ENCODE results near the gene ITGA6. TPM values are rescaled to one million over a fixed set of nuclear protein-coding genes. Genes with fewer than 3 reads are reported as not detected.
A peak's percentile ranks its signal among the peaks of the same experiment; 100 is the strongest.

The ITGA6 gene
- total RNA-seq, 2 donors from 2014 or later, result 7.0 to 8.6 TPM

DNA sequence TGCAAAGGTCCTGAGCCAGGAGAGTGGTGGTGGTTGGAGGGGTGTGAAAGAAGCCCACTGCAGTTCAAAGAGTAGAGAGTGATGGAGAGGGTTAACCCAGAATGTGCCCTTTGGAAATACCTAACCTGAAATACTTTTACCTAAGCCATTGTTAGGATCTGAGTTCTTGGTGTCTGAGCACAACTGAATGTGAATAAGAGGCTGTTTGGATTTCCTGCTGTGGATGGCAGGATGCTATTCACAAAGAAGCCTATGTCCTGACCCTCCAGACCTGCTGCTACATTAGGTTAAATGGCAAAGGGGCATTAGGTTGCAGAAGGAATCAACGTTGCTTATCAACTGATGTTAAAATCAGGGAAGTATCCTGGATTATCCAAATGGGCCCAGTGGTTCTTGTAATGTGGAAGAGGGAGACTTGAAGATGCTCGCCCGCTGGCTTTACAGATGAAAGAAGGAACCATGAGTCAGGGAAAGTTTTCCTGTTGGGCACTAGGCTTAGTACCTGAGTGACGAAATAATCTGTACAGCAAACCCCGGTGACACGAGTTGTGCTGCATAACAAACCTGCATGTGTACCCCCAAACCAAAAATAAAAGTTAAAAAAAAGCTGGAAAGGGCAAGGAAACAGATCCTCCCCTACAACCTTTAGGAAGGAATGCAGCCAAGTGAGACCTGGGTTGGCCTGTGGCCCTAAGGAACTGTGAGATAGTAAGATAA lies 27.2 kb downstream of the ITGA6 start:
- Mint-ChIP-seq H3K4me3 (peak overlapping the region; percentile 9 to 11), H3K36me3 (ENCODE audit: insufficient read depth in 2 of 2) (no peaks in the 10 kb centered on the region), H3K4me1 (ENCODE audit: low read depth) (peaks cover 81% of the 10 kb centered on the region), H3K9me3 (no peaks in the 10 kb centered on the region), H3K27ac (no peak overlapping the region), H3K27me3 (ENCODE audit: low read depth) (no peaks in the 10 kb centered on the region)
- ATAC-seq (replicated peaks in 1 of 2) (no peak), DNase-seq (no peak)

- Mint-ChIP-seq H3K27ac (no peak overlapping the region), H3K27me3 (ENCODE audit: low read depth) (no peaks in the 10 kb centered on the region), H3K9me3 (no peaks in the 10 kb centered on the region), H3K4me3 (no peak overlapping the region), H3K36me3 (ENCODE audit: insufficient read depth in 2 of 2) (no peaks in the 10 kb centered on the region), H3K4me1 (ENCODE audit: low read depth) (peaks cover 81% of the 10 kb centered on the region)
- no peak for DNase-seq
- ATAC-seq (replicated peaks in 1 of 2), result peak; percentile 43 to 49
Measured at GRCh38 chr2:172455121-172455515, 27.7 kb downstream of the ITGA6 start.

- Mint-ChIP-seq H3K27me3 (ENCODE audit: low read depth) (no peaks in the 10 kb centered on the region), H3K4me3 (no peak overlapping the region), H3K9me3 (no peaks in the 10 kb centered on the region), H3K36me3 (ENCODE audit: insufficient read depth in 2 of 2) (no peaks in the 10 kb centered on the region), H3K4me1 (ENCODE audit: low read depth) (peaks cover 86% of the 10 kb centered on the region), H3K27ac (peak overlapping the region; percentile 55)
- DNase-seq (no peak), ATAC-seq (replicated peaks in 1 of 2) (no peak)
Measured at GRCh38 chr2:172456002-172456401, 28.6 kb downstream of the ITGA6 start.

- peak overlapping the region; percentile 66 for H3K27ac Mint-ChIP-seq
- no peak overlapping the region for H3K4me3 Mint-ChIP-seq
- no peaks in the 10 kb centered on the region for H3K36me3 Mint-ChIP-seq (ENCODE audit: insufficient read depth in 2 of 2)
- DNase-seq, result no peak
- no peaks in the 10 kb centered on the region for H3K27me3 Mint-ChIP-seq (ENCODE audit: low read depth)
- no peak for ATAC-seq (replicated peaks in 1 of 2)
- H3K4me1 Mint-ChIP-seq (ENCODE audit: low read depth), result peaks cover 88% of the 10 kb centered on the region
- no peaks in the 10 kb centered on the region for H3K9me3 Mint-ChIP-seq
Measured at GRCh38 chr2:172457536-172457935, 30.1 kb downstream of the ITGA6 start.

- no peaks in the 10 kb centered on the region for H3K27me3 Mint-ChIP-seq (ENCODE audit: low read depth)
- DNase-seq (no peak), ATAC-seq (replicated peaks in 1 of 2) (no peak)
- no peaks in the 10 kb centered on the region for H3K36me3 Mint-ChIP-seq (ENCODE audit: insufficient read depth in 2 of 2)
- no peak overlapping the region for H3K27ac Mint-ChIP-seq
- peaks cover 88% of the 10 kb centered on the region for H3K4me1 Mint-ChIP-seq (ENCODE audit: low read depth)
- H3K9me3 Mint-ChIP-seq, result no peaks in the 10 kb centered on the region
- H3K4me3 Mint-ChIP-seq, result no peak overlapping the region
Measured at GRCh38 chr2:172458561-172459124, 31.3 kb downstream of the ITGA6 start.

GRCh38 chr2:172460780-172461201 lies 33.4 kb downstream of the ITGA6 start:
- ATAC-seq (replicated peaks in 1 of 2) (no peak), DNase-seq (no peak)
- peaks cover 88% of the 10 kb centered on the region for H3K4me1 Mint-ChIP-seq (ENCODE audit: low read depth)
- no peaks in the 10 kb centered on the region for H3K9me3 Mint-ChIP-seq
- no peaks in the 10 kb centered on the region for H3K27me3 Mint-ChIP-seq (ENCODE audit: low read depth)
- no peak overlapping the region for H3K27ac Mint-ChIP-seq
- H3K36me3 Mint-ChIP-seq (ENCODE audit: insufficient read depth in 2 of 2), result no peaks in the 10 kb centered on the region
- H3K4me3 Mint-ChIP-seq, result no peak overlapping the region

GRCh38 chr2:172461591-172462372 lies 34.4 kb downstream of the ITGA6 start:
- ATAC-seq (replicated peaks in 1 of 2) (peak; percentile 67 to 68), DNase-seq (peak; percentile 79 to 83)
- Mint-ChIP-seq H3K4me1 (ENCODE audit: low read depth) (peaks cover 89% of the 10 kb centered on the region), H3K9me3 (no peaks in the 10 kb centered on the region), H3K27ac (no peak overlapping the region), H3K4me3 (peak overlapping the region; percentile 62 to 64), H3K36me3 (ENCODE audit: insufficient read depth in 2 of 2) (no peaks in the 10 kb centered on the region), H3K27me3 (ENCODE audit: low read depth) (no peaks in the 10 kb centered on the region)

- Mint-ChIP-seq H3K4me3 (peak overlapping the region; percentile 62 to 64), H3K27ac (no peak overlapping the region), H3K36me3 (ENCODE audit: insufficient read depth in 2 of 2) (no peaks in the 10 kb centered on the region), H3K4me1 (ENCODE audit: low read depth) (peaks cover 94% of the 10 kb centered on the region), H3K27me3 (ENCODE audit: low read depth) (no peaks in the 10 kb centered on the region), H3K9me3 (no peaks in the 10 kb centered on the region)
- peak; percentile 8 to 34 for ATAC-seq (replicated peaks in 1 of 2)
- peak in 1 of 2 donors; percentile 13 for DNase-seq
Measured at GRCh38 chr2:172462373-172462848, 35.0 kb downstream of the ITGA6 start.

DNA sequence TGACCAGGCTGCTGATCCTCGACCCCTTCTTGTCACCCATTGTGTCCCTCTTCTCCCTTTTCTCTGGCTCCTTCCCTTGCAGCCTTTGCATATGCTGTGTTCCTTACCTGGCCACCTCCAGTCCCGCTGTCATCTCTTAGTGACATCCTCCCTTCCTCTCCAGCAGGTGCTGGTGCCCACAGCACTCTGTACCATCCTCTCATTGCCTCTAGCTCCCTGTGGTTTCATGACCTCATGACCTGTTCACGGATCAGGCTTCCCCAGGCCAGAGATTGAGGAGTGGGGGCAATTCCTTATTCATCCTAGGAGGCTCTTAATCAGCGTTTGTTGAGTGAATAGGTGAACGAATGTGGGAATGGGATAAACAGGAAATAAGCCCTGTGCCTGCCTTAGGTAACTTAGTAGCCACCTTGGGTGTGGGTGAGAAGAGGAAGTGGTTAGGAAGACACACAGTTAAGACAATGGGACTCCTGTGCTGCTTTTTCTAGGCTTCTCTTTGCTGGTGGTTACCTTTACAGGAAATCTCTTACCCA lies 35.5 kb downstream of the ITGA6 start:
- H3K4me1 Mint-ChIP-seq (ENCODE audit: low read depth), result peaks cover 91% of the 10 kb centered on the region
- no peaks in the 10 kb centered on the region for H3K9me3 Mint-ChIP-seq
- no peaks in the 10 kb centered on the region for H3K36me3 Mint-ChIP-seq (ENCODE audit: insufficient read depth in 2 of 2)
- ATAC-seq (replicated peaks in 1 of 2) (peak; percentile 63 to 64), DNase-seq (peak; percentile 34 to 38)
- peak overlapping the region; percentile 38 to 62 for H3K4me3 Mint-ChIP-seq
- peak overlapping the region; percentile 85 for H3K27ac Mint-ChIP-seq
- H3K27me3 Mint-ChIP-seq (ENCODE audit: low read depth), result no peaks in the 10 kb centered on the region

- Mint-ChIP-seq H3K9me3 (no peaks in the 10 kb centered on the region), H3K4me3 (peak overlapping the region in 1 of 2 donors; percentile 46), H3K27ac (peak overlapping the region; percentile 90), H3K27me3 (ENCODE audit: low read depth) (no peaks in the 10 kb centered on the region), H3K36me3 (ENCODE audit: insufficient read depth in 2 of 2) (no peaks in the 10 kb centered on the region), H3K4me1 (ENCODE audit: low read depth) (peaks cover 75% of the 10 kb centered on the region)
- DNase-seq (no peak), ATAC-seq (replicated peaks in 1 of 2) (no peak)
Measured at GRCh38 chr2:172464400-172465129, 37.2 kb downstream of the ITGA6 start.

GRCh38 chr2:172465417-172466334 lies 38.3 kb downstream of the ITGA6 start:
- peak overlapping the region; percentile 80 for H3K27ac Mint-ChIP-seq
- DNase-seq, result peak; percentile 77 to 79
- peak; percentile 55 to 59 for ATAC-seq (replicated peaks in 1 of 2)
- no peaks in the 10 kb centered on the region for H3K9me3 Mint-ChIP-seq
- H3K4me3 Mint-ChIP-seq, result peak overlapping the region; percentile 42
- H3K4me1 Mint-ChIP-seq (ENCODE audit: low read depth), result peaks cover 65% of the 10 kb centered on the region
- no peaks in the 10 kb centered on the region for H3K36me3 Mint-ChIP-seq (ENCODE audit: insufficient read depth in 2 of 2)
- no peaks in the 10 kb centered on the region for H3K27me3 Mint-ChIP-seq (ENCODE audit: low read depth)

DNA sequence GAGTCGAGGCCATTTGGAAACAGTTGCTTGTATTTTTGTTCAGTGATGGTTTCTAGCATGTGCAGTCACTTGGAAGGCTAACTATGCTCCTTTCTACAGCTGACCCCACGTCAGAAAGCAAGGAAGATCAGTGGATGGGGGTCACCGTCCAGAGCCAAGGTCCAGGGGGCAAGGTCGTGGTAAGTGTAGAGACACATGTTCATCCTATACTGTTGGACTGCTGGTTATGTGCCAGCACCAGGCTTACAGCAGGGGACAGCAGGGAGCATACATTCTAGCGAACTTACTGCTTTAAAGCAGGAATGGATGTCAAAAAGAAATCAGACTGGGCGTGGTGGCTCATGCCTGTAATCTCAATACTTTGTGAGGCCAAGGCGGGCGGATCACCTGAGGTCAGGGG lies 40.0 kb downstream of the ITGA6 start:
- Mint-ChIP-seq H3K27me3 (ENCODE audit: low read depth) (no peaks in the 10 kb centered on the region), H3K4me3 (no peak overlapping the region), H3K4me1 (ENCODE audit: low read depth) (peaks cover 66% of the 10 kb centered on the region), H3K36me3 (ENCODE audit: insufficient read depth in 2 of 2) (no peaks in the 10 kb centered on the region), H3K9me3 (no peaks in the 10 kb centered on the region), H3K27ac (no peak overlapping the region)
- ATAC-seq (replicated peaks in 1 of 2) (no peak), DNase-seq (no peak)

All from activated T-cell treated with anti-CD3 and anti-CD28 coated beads, Interleukin-2, amount 50 U/mL, for 72 hours (primary cell).